Measurements from ENCODE around the gene SMARCB1.

Gene SMARCB1

GRCh38 chr22:23786752-23787599, at the start of gene SMARCB1:
Gene SMARCB1, plus strand, starts transcription at chr22:23786966. Its CDS starts 204 bp downstream, at chr22:23787170.
- peak in 49 of 51 donors; percentile 28 to 88 (median 70) for DNase-seq

GRCh38 chr22:23737696-23738095, 49.1 kb upstream of the SMARCB1 start:
- no peak for DNase-seq

DNA sequence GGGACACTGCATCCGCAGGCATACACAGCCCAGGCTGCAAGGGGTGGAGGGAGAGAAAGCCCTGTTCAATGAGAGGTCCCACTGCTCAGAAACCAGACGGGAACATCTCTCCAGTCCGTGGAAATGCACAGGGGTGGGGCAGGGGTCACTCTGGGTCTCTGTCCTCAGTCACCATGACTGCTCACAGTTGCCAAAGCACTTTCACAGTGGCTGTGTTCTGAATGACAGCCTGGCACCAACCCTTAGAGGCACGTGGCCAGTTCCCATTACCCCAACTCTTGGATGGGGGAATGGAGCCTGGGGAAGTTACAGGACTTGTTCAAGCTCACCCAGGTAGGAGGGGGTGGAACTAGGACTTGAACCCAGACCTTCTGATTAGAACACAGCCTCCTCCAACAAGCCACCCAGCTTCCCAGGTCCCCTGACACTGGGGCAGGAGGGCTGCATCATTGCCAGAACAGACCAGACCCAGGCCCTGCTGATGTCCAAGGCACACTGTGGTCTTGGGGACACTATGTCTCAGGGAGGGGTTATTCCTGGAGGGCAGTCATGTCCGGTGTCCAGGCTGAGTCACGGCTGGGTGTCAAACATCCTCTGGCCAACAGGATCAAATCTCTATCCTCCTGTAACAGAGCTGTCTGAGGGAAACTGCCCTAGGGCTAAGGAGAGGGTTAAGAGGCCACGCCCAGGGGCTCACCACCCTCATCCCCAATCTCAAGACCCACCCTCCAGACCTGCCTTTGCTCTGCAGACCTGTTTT, 44.1 kb upstream of the SMARCB1 start:
- DNase-seq = peak in 2 of 51 donors; percentile 13 to 23

- DNase-seq = no peak
Observed at GRCh38 chr22:23743303-23743705, 43.5 kb upstream of the SMARCB1 start.

GRCh38 chr22:23744001-23744400, 42.8 kb upstream of the SMARCB1 start:
- DNase-seq = no peak

GRCh38 chr22:23744485-23744884, 42.3 kb upstream of the SMARCB1 start:
- DNase-seq = no peak

DNA sequence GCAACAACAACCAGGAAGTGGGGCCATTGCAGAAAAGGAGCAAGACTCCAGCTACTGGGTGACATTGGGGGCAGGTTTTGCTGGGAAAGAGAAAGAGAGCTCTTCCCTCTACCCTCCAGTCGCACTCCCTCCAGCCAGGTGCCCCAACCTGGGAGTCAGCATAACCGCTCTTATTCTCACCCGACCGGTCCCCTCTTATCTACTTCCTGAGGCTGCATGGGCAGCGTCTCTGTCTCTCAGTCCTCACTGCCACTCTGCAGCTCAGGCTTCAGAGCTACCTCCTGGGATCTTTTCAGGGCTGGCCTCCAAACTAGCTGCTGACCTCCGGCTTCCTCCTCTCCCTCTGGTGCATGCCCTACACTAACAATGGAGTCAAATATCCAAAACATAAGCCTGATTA, 41.0 kb upstream of the SMARCB1 start:
- DNase-seq = no peak

DNA sequence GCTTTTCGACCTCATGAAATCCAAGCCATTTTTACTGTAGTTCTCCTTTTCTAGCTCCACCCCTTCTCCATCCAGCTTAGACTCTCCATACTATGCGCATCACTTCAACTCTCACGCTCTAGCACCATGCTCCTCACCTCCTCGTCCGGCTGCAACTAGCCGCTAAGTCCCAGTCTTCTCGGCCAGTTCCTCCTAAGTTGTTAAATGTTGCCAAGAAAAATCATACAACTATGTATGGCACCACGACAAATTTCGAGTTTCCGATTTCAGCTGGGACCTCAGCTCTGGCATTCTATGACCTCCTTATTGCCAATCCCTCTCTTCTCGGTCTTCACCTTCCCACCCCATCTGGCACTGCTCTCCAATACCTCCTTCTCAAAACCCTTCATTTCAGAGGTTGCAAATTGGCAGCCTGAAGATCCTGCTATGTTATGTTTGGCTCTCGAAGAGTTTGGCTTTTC, 36.9 kb upstream of the SMARCB1 start:
- no peak for DNase-seq

DNA sequence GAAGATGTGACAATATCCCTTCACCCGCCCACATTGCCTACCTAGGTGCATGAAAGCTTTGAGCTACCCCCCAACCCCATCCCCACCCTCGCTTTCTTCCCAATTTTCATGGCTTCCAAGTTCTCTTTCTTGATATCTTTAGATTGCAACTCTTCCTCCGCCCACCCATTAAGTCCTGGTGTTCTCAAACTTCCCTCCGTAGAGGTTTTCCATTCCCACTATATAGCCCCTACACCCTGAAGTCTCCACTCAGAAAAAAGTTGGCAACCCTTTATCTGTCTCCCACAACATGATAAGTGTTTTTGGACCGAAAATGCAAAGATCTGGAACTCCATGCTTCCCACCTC, 36.4 kb upstream of the SMARCB1 start:
- no peak for DNase-seq

GRCh38 chr22:23750714-23751440, 35.9 kb upstream of the SMARCB1 start, which contains the start of gene ZNF70:
Gene ZNF70, minus strand, starts transcription at chr22:23751112. Its CDS starts 5,972 bp downstream, at chr22:23745140.
- peak in 50 of 51 donors; percentile 23 to 91 (median 68) for DNase-seq

DNA sequence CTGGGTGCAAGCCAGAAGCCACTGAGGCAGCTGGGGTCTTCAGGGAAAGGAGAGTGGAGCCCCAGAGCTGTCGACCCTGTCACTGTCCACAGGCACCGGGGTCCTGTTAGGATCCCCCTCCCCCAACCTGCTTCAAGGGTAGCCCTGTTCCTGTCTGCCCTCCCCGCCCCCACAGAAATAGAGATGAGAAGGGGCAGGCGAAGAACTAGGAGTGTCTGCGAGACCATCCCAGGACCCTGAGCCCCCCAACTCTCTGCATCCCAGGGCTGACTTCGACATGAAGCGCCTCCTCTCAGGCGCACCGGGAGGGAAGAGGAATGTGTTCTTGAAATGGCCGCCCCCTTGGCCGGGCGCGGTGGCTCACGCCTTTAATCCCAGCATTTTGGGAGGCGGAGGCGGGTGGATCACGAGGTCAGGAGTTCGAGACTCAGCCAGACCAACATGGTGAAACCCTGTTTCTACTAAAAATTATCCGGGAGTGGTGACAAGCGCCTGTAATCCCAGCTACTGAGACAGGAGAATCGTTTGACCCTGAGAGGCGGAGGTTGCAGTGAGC, 35.2 kb upstream of the SMARCB1 start:
- DNase-seq = peak in 8 of 51 donors; percentile 44 to 66 (median 58)

GRCh38 chr22:23752090-23752691, 34.6 kb upstream of the SMARCB1 start:
- DNase-seq = no peak

DNA sequence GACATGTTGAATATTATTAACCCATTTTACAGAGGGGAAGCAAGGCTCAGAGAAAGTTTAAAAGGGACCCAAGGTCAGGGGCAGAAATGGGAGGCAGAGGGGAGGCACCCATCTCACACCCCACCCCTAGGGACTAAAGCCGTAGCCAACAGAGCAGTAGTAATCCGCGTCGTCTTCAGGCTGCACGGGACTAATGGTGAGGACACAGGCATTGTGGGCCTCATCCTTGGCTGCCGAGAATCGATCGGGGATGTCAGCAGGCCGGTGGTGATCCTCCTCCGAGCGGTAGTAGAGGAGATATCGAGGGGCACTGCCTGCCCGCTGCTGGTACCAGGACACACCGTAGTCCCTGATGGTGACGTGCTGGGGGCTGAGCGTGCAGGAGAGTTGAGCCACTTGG, 34.0 kb upstream of the SMARCB1 start:
- no peak for DNase-seq

DNA sequence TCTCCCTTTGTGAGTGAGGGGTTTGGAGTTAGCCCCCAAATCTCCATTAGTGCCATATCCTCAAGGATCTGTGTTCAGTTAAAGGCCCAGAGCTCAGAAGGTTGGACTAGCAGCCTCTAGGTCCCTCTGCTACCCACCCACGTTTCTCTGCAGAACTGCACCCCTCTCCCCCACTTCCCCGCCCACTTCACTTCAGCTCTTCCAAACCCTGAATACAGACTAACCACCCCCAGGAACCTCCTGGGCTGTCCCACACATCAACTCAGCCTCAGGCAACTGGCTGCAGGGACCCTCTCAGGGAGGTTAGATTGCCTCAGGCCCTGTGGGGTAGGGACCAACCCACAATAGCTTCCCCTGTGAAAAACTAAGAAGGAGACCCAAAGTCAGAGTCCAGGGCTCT, 33.4 kb upstream of the SMARCB1 start:
- DNase-seq = no peak

- DNase-seq = no peak
Observed at GRCh38 chr22:23754220-23754919, 32.4 kb upstream of the SMARCB1 start, which contains the start of gene VPREB3. Gene VPREB3, minus strand, starts transcription at chr22:23754425. Its CDS starts 62 bp downstream, at chr22:23754363.

DNA sequence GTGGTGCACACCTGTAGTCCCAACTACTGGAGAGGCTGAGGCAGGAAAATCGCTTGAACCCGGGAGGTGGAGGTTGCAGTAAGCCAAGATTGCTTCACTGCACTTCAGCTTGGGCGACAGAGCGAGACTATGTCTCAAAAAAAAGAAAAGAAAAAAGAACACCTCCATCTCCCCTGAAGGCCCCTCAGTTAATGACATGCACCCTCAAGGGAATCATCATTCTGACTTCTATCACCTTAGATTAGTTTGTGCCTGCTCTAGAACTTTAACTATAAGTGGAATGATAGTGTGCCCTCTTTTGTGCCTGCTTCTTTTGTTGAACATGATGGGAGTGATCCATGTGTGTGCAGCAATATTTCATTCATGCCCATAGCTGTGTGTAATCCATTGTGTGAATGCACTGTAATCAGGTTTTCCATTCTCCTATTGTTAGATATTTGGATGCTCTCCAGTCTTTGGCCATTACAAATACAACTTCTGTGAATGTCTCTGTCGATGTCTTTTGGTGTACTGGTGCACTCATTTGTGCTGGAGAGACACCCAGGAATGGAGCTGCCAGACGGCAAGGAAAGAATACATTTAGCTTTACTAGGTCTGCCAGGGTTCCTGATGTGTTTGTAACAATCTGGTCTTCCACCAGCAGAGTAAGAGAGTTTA, 31.7 kb upstream of the SMARCB1 start:
- DNase-seq = peak in 2 of 51 donors; percentile 13 to 39

DNA sequence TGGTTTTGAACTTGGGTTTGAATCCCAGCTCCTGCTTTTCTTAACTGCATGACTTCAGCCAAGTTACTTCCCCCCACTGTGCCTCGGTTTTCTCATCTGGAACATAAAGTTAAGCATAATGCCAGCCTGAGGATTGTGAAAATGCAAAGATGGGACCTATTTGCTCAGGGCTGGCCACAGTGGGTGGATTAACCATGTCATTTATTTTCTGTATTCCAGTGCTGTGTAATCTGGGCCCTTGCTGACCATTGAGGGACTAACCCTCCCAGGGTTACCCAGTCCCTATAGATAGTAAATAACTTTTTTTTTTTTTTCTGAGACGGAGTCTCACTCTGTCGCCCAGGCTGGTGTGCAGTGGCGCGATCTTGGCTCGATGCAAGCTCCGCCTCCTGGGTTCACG, 31.1 kb upstream of the SMARCB1 start:
- DNase-seq = no peak

GRCh38 chr22:23756891-23757290, 29.9 kb upstream of the SMARCB1 start:
- DNase-seq = no peak

- DNase-seq = no peak
Observed at GRCh38 chr22:23759566-23759965, 27.2 kb upstream of the SMARCB1 start.

GRCh38 chr22:23760056-23760455, 26.7 kb upstream of the SMARCB1 start:
- no peak for DNase-seq
